ENCODE results near the gene NACC2.

NACC2 gene

DNA sequence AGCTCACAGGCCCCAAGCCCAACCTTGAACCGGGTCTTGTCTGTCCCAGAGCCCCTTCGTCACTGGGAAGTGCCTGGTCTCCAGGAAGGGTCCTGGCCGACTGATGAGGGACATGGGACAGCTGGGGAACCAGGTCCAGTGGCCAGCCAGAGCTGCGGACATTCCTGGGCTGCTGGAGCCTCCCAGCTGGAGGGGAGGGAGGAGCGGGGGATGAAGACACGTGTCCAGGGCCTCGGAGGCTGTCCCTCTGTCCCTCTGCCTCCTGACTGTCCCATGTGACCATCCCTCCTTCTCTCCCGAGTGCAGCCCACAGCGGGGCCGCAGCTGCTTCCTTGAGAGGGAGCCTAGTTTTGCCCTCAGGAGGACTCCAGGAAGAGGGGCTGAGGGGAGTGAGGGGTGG, 92.2 kb downstream of the NACC2 start:
- TF ChIP-seq CTCF (IDR thresholded peaks at IDR 0.05; ENCODE audit: control insufficient read depth, extremely low read depth, insufficient read depth) = no peak
- no peak overlapping the region for H3K4me3 ChIP-seq (ENCODE audit: low read depth, low read length)
- no peak for DNase-seq (ENCODE audit: low read depth)

DNA sequence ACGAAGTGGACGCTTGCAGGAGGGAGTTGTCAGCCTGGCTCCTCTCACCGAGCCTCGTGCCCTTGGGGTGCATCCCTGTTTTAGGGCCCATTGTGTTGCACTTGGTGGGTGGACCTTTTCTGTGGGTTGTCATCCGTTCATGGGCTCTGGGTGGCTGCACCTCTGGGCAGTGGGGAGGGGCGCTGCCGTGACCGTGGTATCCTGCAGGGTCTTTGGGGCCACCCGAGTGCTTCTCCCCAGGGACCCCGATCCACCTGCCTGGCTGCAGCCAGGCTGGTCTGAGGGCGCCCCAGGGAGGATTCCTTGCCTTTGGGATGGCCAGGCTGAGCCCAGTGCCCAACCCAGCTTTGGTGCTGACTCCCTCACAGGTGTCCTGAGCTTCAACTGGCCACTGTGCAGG, 92.9 kb downstream of the NACC2 start:
- DNase-seq (ENCODE audit: low read depth) = no peak
- no peak overlapping the region for H3K4me3 ChIP-seq (ENCODE audit: low read depth, low read length)
- no peak for TF ChIP-seq CTCF (IDR thresholded peaks at IDR 0.05; ENCODE audit: control insufficient read depth, extremely low read depth, insufficient read depth)

- no peak for DNase-seq (ENCODE audit: low read depth)
- no peak for TF ChIP-seq CTCF (IDR thresholded peaks at IDR 0.05; ENCODE audit: control insufficient read depth, extremely low read depth, insufficient read depth)
Measured at GRCh38 chr9:136001231-136001630, 93.9 kb downstream of the NACC2 start.

GRCh38 chr9:135998410-135999071, 96.5 kb downstream of the NACC2 start:
- H3K4me3 ChIP-seq (ENCODE audit: low read depth, low read length) = no peak overlapping the region
- no peak for TF ChIP-seq CTCF (IDR thresholded peaks at IDR 0.05; ENCODE audit: control insufficient read depth, extremely low read depth, insufficient read depth)
- no peak for DNase-seq (ENCODE audit: low read depth)

More at GRCh38 chr9:136001231-136001630, 93.9 kb downstream of the NACC2 start:
- no peak overlapping the region for H3K4me3 ChIP-seq (ENCODE audit: low read depth, low read length)

DNA sequence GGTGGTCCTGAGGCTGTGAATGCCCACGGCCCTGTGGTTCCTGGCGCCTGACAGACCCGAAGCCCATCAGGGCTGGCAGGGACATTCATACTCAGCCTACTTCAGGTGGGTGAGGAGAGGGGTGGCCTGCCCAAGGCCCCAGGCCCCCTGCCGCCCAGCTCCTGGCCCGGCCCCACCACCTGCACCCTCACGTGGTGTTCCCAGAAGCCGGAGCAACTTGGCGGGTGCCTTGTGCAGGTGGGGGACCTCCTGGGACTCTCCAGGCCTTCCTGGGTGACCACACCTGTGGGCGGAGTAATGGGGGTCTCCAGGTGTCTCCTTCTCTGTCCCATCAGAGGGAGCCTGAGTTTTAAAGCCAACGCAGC, 97.1 kb downstream of the NACC2 start:
- H3K4me3 ChIP-seq (ENCODE audit: low read depth, low read length) = no peak overlapping the region
- TF ChIP-seq CTCF (IDR thresholded peaks at IDR 0.05; ENCODE audit: control insufficient read depth, extremely low read depth, insufficient read depth) = no peak
- DNase-seq (ENCODE audit: low read depth) = no peak

DNA sequence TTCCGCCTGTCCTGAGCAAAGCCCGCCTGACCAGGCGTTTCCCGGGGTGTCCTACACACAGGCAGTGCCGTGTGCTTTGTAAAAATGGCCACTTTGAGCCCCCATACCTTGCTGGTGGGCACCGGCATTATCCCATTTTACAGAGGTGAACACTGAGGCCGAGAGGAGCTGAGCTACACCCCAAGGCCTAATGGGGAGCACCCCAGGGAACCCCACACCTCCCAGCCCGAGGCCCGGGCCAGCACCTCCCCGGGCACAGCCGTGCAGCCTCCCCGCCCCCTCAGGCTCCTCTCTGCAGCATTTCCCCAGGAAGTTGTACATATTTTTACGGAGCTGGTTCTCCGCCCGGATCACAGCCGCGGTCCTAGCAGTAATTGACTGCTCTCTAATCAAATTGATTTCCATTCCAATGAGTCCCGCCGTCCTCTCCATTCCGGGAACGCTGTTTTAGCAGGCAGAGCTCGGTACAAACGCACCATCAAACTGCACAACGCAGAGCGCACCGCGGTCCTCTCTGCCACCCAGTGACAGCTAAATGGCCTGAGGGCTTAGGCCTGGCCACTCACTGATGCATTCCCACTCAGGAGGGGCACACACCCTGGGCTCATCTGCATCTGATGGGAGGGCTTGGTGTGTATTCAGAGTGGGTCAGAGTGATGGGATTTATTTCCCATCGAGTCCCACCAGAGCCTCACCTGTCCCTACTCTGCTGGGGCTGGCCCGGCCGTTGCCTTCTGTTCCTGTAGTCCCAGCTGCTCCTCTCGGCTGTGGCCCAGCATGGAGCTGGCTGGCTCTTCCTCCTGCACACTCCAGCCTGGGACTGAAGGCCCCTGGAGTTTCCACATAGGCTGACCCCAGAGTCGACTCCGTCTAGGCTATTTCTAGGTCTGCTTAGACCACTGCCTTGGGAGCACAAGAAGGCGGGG, 97.7 kb downstream of the NACC2 start:
- TF ChIP-seq CTCF (IDR thresholded peaks at IDR 0.05; ENCODE audit: control insufficient read depth, extremely low read depth, insufficient read depth) = no peak
- no peak for DNase-seq (ENCODE audit: low read depth)
- H3K4me3 ChIP-seq (ENCODE audit: low read depth, low read length) = no peak overlapping the region

Data from LNCaP clone FGC (cell line).